ENCODE measurements around the gene ACVR1.

The ACVR1 gene

DNA sequence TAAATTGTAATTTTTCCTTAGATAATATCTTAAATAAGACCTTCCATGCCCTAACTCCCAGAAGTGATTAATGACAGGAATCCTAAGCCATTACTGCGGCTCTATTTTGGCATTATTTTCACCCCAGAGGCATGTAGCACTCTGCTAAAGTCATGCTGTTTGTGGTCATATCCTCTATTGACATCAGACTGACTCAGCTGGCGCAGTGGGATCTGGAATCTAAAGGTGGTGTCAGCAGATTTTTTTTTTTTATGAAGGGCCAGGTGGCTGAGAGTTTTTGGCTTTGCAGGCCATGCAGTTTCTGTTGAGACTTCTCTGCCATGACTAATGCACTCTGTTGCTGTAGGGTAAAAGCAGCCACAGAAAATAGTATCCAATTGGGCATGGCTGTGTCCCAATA, 183.4 kb downstream of the ACVR1 start:
- no peak for DNase-seq

- no peak for DNase-seq
These were observed 184.4 kb downstream of the ACVR1 start for GRCh38 chr2:157691695-157692094.

GRCh38 chr2:157691131-157691530, 185.0 kb downstream of the ACVR1 start:
- no peak for DNase-seq
